SK-N-MC (cell line): Measurements from ENCODE around the gene TMEM243.

Source experiments
- EZH2 ChIP-seq: fragments of 200-600 bp; sonication (generic); IDR thresholded peaks from one replicate; pipeline ENCODE4 v1.6.1; 2017; ENCODE audit warnings: antibody characterized with exemption
- POLR2AphosphoS5 ChIP-seq: IDR thresholded peaks from 2 replicates; pipeline ENCODE4 v1.6.1; 2012; ENCODE audit warnings: mild to moderate bottlenecking, low read depth, low read length, borderline replicate concordance

DNA sequence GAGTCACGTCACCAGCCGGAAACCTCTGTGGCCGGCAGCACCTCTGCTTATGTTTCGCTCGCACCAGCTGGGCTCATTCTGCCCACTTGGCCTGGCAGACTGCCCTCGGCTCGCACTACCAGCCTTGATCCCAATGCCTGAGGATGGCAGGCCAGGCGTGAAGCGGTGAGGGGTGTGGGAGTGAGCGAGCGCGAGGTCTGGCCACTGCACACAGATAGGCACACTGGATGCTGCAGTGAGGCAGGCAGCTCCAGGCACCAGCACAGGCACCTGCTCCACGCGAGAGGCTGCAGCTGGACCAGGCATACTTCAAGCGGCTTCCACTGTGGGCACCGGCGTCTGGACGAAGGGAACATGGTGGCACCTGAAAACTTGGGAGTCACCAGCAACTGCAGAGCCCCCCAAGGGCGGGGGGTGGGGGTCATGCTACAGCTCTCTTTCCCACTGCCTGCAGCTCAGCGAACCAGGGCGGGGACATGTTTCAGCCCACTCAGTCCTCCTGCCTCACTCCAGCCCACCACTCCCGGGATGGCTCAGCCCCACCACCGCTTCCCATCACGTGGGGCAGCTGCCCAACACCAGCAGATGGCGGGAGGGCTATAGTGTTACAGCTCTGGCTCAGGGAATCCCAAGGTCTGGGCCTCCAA lies 72.7 kb downstream of the TMEM243 start:
- TF ChIP-seq POLR2AphosphoS5, result no peak
- no peak for TF ChIP-seq EZH2
